ENCODE results near the gene ZC3HAV1. TPM values are rescaled to one million over a fixed set of nuclear protein-coding genes. Genes with fewer than 3 reads are reported as not detected.

Gene ZC3HAV1
- total and polyA plus RNA-seq, 2 of the 13 experiments (the other 11 are each of a cell fraction or from before 2014, with no cell fraction given) = 12.7 to 23.7 TPM

DNA sequence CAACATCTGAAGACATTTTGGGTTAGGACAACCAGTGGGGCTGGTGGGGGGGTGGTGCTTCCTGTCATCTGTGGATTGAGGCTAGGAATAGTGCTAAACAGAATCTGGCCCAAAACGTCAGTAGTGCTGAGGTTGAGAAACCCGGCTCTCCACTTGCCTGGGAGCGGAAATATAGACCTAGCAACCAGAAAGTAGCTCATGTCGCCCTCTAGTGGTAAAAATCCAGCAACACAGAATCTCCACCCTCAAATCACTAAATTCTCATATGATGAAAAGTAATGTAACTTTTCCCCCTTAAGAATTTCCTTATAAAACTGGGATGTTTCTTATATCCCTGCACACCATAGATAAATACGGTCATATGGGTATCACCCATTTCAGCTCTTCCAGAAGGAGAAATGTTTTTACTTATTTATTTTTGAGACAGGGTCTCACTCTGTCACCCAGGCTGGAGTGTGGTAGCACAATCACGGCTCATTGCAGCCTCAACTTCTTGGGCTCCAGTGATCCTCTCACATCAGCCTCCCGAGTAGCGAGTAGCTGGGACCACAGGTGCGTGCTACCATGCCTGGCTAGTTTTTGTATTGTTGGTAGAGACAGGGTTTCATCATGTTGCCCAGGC is 34.4 kb downstream of the ZC3HAV1 start (continued):
- TF ChIP-seq, protein P1, sequence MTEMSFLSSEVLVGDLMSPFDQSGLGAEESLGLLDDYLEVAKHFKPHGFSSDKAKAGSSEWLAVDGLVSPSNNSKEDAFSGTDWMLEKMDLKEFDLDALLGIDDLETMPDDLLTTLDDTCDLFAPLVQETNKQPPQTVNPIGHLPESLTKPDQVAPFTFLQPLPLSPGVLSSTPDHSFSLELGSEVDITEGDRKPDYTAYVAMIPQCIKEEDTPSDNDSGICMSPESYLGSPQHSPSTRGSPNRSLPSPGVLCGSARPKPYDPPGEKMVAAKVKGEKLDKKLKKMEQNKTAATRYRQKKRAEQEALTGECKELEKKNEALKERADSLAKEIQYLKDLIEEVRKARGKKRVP (CRISPR knock-in tag; IDR thresholded peaks at IDR 0.05) = no peak
- no peak for TF ChIP-seq GTF3A (CRISPR knock-in tag; conservative IDR thresholded peaks at IDR 0.05)
- TF ChIP-seq SRSF4 (IDR thresholded peaks at IDR 0.05; ENCODE audit: low read depth, low read length, poor library complexity, severe bottlenecking) = no peak
- TF ChIP-seq, protein P2, sequence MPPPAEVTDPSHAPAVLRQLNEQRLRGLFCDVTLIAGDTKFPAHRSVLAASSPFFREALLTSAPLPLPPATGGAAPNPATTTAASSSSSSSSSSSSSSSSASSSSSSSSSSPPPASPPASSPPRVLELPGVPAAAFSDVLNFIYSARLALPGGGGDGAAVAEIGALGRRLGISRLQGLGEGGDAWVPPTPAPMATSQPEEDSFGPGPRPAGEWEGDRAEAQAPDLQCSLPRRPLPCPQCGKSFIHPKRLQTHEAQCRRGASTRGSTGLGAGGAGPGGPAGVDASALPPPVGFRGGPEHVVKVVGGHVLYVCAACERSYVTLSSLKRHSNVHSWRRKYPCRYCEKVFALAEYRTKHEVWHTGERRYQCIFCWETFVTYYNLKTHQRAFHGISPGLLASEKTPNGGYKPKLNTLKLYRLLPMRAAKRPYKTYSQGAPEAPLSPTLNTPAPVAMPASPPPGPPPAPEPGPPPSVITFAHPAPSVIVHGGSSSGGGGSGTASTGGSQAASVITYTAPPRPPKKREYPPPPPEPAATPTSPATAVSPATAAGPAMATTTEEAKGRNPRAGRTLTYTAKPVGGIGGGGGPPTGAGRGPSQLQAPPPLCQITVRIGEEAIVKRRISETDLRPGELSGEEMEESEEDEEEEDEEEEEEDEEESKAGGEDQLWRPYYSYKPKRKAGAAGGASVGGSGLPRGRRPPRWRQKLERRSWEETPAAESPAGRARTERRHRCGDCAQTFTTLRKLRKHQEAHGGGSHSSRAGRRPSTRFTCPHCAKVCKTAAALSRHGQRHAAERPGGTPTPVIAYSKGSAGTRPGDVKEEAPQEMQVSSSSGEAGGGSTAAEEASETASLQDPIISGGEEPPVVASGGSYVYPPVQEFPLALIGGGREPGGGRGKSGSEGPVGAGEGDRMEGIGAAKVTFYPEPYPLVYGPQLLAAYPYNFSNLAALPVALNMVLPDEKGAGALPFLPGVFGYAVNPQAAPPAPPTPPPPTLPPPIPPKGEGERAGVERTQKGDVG (CRISPR knock-in tag; IDR thresholded peaks at IDR 0.05; ENCODE audit: borderline replicate concordance) = no peak
- TF ChIP-seq ARNT (IDR thresholded peaks at IDR 0.05) = no peak
- TF ChIP-seq ZFYVE20 (CRISPR knock-in tag; IDR thresholded peaks at IDR 0.05; ENCODE audit: borderline replicate concordance, low read depth) = no peak
- TF ChIP-seq, protein P3, sequence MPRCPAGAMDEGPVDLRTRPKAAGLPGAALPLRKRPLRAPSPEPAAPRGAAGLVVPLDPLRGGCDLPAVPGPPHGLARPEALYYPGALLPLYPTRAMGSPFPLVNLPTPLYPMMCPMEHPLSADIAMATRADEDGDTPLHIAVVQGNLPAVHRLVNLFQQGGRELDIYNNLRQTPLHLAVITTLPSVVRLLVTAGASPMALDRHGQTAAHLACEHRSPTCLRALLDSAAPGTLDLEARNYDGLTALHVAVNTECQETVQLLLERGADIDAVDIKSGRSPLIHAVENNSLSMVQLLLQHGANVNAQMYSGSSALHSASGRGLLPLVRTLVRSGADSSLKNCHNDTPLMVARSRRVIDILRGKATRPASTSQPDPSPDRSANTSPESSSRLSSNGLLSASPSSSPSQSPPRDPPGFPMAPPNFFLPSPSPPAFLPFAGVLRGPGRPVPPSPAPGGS (CRISPR knock-in tag; IDR thresholded peaks at IDR 0.05) = no peak
- TF ChIP-seq, protein P4, sequence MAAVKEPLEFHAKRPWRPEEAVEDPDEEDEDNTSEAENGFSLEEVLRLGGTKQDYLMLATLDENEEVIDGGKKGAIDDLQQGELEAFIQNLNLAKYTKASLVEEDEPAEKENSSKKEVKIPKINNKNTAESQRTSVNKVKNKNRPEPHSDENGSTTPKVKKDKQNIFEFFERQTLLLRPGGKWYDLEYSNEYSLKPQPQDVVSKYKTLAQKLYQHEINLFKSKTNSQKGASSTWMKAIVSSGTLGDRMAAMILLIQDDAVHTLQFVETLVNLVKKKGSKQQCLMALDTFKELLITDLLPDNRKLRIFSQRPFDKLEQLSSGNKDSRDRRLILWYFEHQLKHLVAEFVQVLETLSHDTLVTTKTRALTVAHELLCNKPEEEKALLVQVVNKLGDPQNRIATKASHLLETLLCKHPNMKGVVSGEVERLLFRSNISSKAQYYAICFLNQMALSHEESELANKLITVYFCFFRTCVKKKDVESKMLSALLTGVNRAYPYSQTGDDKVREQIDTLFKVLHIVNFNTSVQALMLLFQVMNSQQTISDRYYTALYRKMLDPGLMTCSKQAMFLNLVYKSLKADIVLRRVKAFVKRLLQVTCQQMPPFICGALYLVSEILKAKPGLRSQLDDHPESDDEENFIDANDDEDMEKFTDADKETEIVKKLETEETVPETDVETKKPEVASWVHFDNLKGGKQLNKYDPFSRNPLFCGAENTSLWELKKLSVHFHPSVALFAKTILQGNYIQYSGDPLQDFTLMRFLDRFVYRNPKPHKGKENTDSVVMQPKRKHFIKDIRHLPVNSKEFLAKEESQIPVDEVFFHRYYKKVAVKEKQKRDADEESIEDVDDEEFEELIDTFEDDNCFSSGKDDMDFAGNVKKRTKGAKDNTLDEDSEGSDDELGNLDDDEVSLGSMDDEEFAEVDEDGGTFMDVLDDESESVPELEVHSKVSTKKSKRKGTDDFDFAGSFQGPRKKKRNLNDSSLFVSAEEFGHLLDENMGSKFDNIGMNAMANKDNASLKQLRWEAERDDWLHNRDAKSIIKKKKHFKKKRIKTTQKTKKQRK (IDR thresholded peaks at IDR 0.05; ENCODE audit: low read length) = no peak
- TF ChIP-seq KDM1A (CRISPR knock-in tag; IDR thresholded peaks at IDR 0.05) = no peak
- TF ChIP-seq HCFC1 (IDR thresholded peaks at IDR 0.05; ENCODE audit: low read depth, low read length) = no peak
- no peak for TF ChIP-seq NFKB2 (CRISPR knock-in tag; IDR thresholded peaks at IDR 0.05; ENCODE audit: borderline replicate concordance)
- TF ChIP-seq, protein P5, sequence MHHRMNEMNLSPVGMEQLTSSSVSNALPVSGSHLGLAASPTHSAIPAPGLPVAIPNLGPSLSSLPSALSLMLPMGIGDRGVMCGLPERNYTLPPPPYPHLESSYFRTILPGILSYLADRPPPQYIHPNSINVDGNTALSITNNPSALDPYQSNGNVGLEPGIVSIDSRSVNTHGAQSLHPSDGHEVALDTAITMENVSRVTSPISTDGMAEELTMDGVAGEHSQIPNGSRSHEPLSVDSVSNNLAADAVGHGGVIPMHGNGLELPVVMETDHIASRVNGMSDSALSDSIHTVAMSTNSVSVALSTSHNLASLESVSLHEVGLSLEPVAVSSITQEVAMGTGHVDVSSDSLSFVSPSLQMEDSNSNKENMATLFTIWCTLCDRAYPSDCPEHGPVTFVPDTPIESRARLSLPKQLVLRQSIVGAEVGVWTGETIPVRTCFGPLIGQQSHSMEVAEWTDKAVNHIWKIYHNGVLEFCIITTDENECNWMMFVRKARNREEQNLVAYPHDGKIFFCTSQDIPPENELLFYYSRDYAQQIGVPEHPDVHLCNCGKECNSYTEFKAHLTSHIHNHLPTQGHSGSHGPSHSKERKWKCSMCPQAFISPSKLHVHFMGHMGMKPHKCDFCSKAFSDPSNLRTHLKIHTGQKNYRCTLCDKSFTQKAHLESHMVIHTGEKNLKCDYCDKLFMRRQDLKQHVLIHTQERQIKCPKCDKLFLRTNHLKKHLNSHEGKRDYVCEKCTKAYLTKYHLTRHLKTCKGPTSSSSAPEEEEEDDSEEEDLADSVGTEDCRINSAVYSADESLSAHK (CRISPR knock-in tag; IDR thresholded peaks at IDR 0.05; ENCODE audit: borderline replicate concordance) = no peak
- TF ChIP-seq TAF15 (IDR thresholded peaks at IDR 0.05; ENCODE audit: low read depth, low read length, poor library complexity, severe bottlenecking) = no peak
- no peak for TF ChIP-seq ZNF292 (CRISPR knock-in tag; IDR thresholded peaks at IDR 0.05; ENCODE audit: borderline replicate concordance, low read depth)
- TF ChIP-seq ERF (CRISPR knock-in tag; IDR thresholded peaks at IDR 0.05) = no peak
- TF ChIP-seq HOXA7 (CRISPR knock-in tag; IDR thresholded peaks at IDR 0.05) = no peak
- TF ChIP-seq ZNF614 (CRISPR knock-in tag; IDR thresholded peaks at IDR 0.05; ENCODE audit: borderline replicate concordance) = no peak
- no peak for TF ChIP-seq YY1 (IDR thresholded peaks at IDR 0.05; ENCODE audit: insufficient read depth, insufficient replicate concordance, low read depth, low read length)
